Myocyte (in vitro differentiated cells): ENCODE data around the gene CERS6. TPM values are rescaled to one million over a fixed set of nuclear protein-coding genes. Genes with fewer than 3 reads are reported as not detected.
A peak's percentile ranks its signal among the peaks of the same experiment; 100 is the strongest.
"Not testable (repeated sequence)": the region's sequence is repeated elsewhere in the genome, so short reads cannot be mapped to it uniquely, and the experiment has no call there.

Experiments
- DNase-seq: peaks from one replicate; pipeline ENCODE4 v3.0.0-alpha.2; 2012; ENCODE audit warnings: low read depth
- total RNA-seq: library from RNA; depleted of rRNA; stranded (reverse); fragments of >200 nt; gene quantifications from 2 replicates; pipeline ENCODE4 v1.2.3, GENCODE V29; 2014

The CERS6 gene
- total RNA-seq, 1 donor from 2014 or later, result 53.4 TPM

- no peak for DNase-seq
Observed at GRCh38 chr2:168496906-168497305, 40.8 kb downstream of the CERS6 start.

- DNase-seq, result peak; percentile 43
Observed at GRCh38 chr2:168499500-168499899, 43.4 kb downstream of the CERS6 start.

- DNase-seq, result peak; percentile 58
Observed at GRCh38 chr2:168500516-168500915, 44.4 kb downstream of the CERS6 start.

- no peak for DNase-seq
Observed at GRCh38 chr2:168501466-168502065, 45.5 kb downstream of the CERS6 start.

- DNase-seq, result not testable (repeated sequence)
Observed at GRCh38 chr2:168502852-168503251, 46.8 kb downstream of the CERS6 start.

GRCh38 chr2:168503901-168504300 lies 47.8 kb downstream of the CERS6 start:
- DNase-seq, result no peak

GRCh38 chr2:168504323-168504722 lies 48.3 kb downstream of the CERS6 start:
- DNase-seq, result no peak

GRCh38 chr2:168510125-168510756 lies 54.2 kb downstream of the CERS6 start:
- no peak for DNase-seq

GRCh38 chr2:168514692-168515091 lies 58.6 kb downstream of the CERS6 start:
- DNase-seq, result no peak

- DNase-seq, result peak; percentile 69
Observed at GRCh38 chr2:168515502-168515901, 59.4 kb downstream of the CERS6 start.

- DNase-seq, result no peak
Observed at GRCh38 chr2:168517816-168518215, 61.7 kb downstream of the CERS6 start.

- DNase-seq, result peak; percentile 83
Observed at GRCh38 chr2:168518555-168519066, 62.5 kb downstream of the CERS6 start.

GRCh38 chr2:168519534-168520308 lies 63.6 kb downstream of the CERS6 start:
- no peak for DNase-seq

- peak; percentile 62 for DNase-seq
Observed at GRCh38 chr2:168521053-168521741, 65.1 kb downstream of the CERS6 start.

- DNase-seq, result no peak
Observed at GRCh38 chr2:168522446-168522845, 66.4 kb downstream of the CERS6 start.

- no peak for DNase-seq
Observed at GRCh38 chr2:168524005-168524404, 67.9 kb downstream of the CERS6 start.

- no peak for DNase-seq
Observed at GRCh38 chr2:168525020-168525419, 68.9 kb downstream of the CERS6 start.

GRCh38 chr2:168525716-168526446 lies 69.8 kb downstream of the CERS6 start:
- DNase-seq, result no peak

GRCh38 chr2:168526641-168527040 lies 70.6 kb downstream of the CERS6 start:
- DNase-seq, result peak; percentile 37

GRCh38 chr2:168528016-168528415 lies 71.9 kb downstream of the CERS6 start:
- DNase-seq, result no peak

- no peak for DNase-seq
Observed at GRCh38 chr2:168528469-168528868, 72.4 kb downstream of the CERS6 start.
